Amniotic stem cell (primary cell): ENCODE results near the gene PTPRE.
"Not testable (repeated sequence)": the region's sequence is repeated elsewhere in the genome, so short reads cannot be mapped to it uniquely, and the experiment has no call there.

ENCODE experiments used
- DNase-seq: peaks from one replicate; lab custom pipeline; 2025; lab: John Stamatoyannopoulos, UW

The PTPRE gene

GRCh38 chr10:127983344-127984100 lies 76.6 kb downstream of the PTPRE start:
- no peak for DNase-seq

GRCh38 chr10:127984945-127985344 lies 78.0 kb downstream of the PTPRE start:
- no peak for DNase-seq

GRCh38 chr10:127986531-127987466 lies 79.9 kb downstream of the PTPRE start:
- no peak for DNase-seq

GRCh38 chr10:127987467-127988380 lies 80.8 kb downstream of the PTPRE start:
- no peak for DNase-seq

GRCh38 chr10:127989481-127990012 lies 82.6 kb downstream of the PTPRE start:
- no peak for DNase-seq

GRCh38 chr10:127990132-127990788 lies 83.4 kb downstream of the PTPRE start:
- DNase-seq, result not testable (repeated sequence)

- no peak for DNase-seq
Measured at GRCh38 chr10:127990846-127991542, 84.1 kb downstream of the PTPRE start.

GRCh38 chr10:127991543-127992255 lies 84.8 kb downstream of the PTPRE start:
- DNase-seq, result no peak

- no peak for DNase-seq
Measured at GRCh38 chr10:127992376-127992775, 85.5 kb downstream of the PTPRE start.

GRCh38 chr10:127993056-127993690 lies 86.3 kb downstream of the PTPRE start:
- DNase-seq, result no peak

- DNase-seq, result no peak
Measured at GRCh38 chr10:127995939-127996338, 89.0 kb downstream of the PTPRE start.

GRCh38 chr10:127996586-127996985 lies 89.7 kb downstream of the PTPRE start:
- no peak for DNase-seq

- no peak for DNase-seq
Measured at GRCh38 chr10:127997271-127997670, 90.4 kb downstream of the PTPRE start.

GRCh38 chr10:127997937-127998336 lies 91.0 kb downstream of the PTPRE start:
- no peak for DNase-seq

- DNase-seq, result no peak
Measured at GRCh38 chr10:127998501-127999144, 91.7 kb downstream of the PTPRE start.

- DNase-seq, result no peak
Measured at GRCh38 chr10:127999297-128000129, 92.6 kb downstream of the PTPRE start.

- no peak for DNase-seq
Measured at GRCh38 chr10:128000471-128001362, 93.8 kb downstream of the PTPRE start.
